Loucy (cell line): ENCODE results near the gene PDGFD.

Experiments used
- H2AFZ ChIP-seq: fragments of 200-600 bp; sonication (generic); 2 replicates; pipeline ENCODE4 v1.6.0; 2016; ENCODE audit warnings: antibody characterized with exemption, mild to moderate bottlenecking, low read length, moderate library complexity
- H3F3A ChIP-seq: fragments of 200-600 bp; 2 replicates; pipeline ENCODE4 v1.6.0; 2016; ENCODE audit warnings: antibody characterized with exemption, low read depth, mild to moderate bottlenecking
- H3K27me3 ChIP-seq: fragments of 200-600 bp; sonication (generic); 2 replicates; pipeline ENCODE4 v1.6.1; 2014; ENCODE audit warnings: low read length, mild to moderate bottlenecking; ENCODE audit not compliant: insufficient read depth, poor library complexity, severe bottlenecking
- H3K36me3 ChIP-seq: fragments of 200-600 bp; sonication (generic); 2 replicates; pipeline ENCODE4 v1.6.1; 2016; ENCODE audit warnings: low read length; ENCODE audit not compliant: insufficient read depth
- H3K4me1 ChIP-seq: fragments of 200-600 bp; sonication (generic); 2 replicates; pipeline ENCODE4 v1.5.1; 2014; ENCODE audit warnings: low read length, mild to moderate bottlenecking; ENCODE audit not compliant: insufficient read depth, poor library complexity, severe bottlenecking
- H3K4me2 ChIP-seq: fragments of 200-600 bp; sonication (generic); 2 replicates; pipeline ENCODE4 v1.6.0; 2014; ENCODE audit warnings: antibody characterized with exemption, low read length, low read depth, mild to moderate bottlenecking; ENCODE audit not compliant: poor library complexity, severe bottlenecking
- H3K4me3 ChIP-seq: fragments of 200-600 bp; sonication (generic); 2 replicates; pipeline ENCODE4 v1.5.1; 2014; ENCODE audit warnings: low read length, mild to moderate bottlenecking, mixed read lengths; ENCODE audit not compliant: poor library complexity, severe bottlenecking
- H3K79me2 ChIP-seq: fragments of 200-600 bp; sonication (generic); 2 replicates; pipeline ENCODE4 v1.6.1; 2014; ENCODE audit warnings: low read length; ENCODE audit not compliant: insufficient read depth
- H3K9ac ChIP-seq: fragments of 200-600 bp; sonication (generic); 2 replicates; pipeline ENCODE4 v1.6.0; 2014; ENCODE audit warnings: mild to moderate bottlenecking, low read depth, low read length, moderate library complexity; ENCODE audit not compliant: poor library complexity, severe bottlenecking
- H3K9me2 ChIP-seq: fragments of 200-600 bp; sonication (generic); replicated peaks from 2 replicates; pipeline ENCODE4 v1.6.1; 2016; ENCODE audit warnings: low read depth, low read length, mixed read lengths
- H3K9me3 ChIP-seq: fragments of 200-600 bp; sonication (generic); 2 replicates; pipeline ENCODE4 v1.6.1; 2014; ENCODE audit warnings: mild to moderate bottlenecking, antibody characterized with exemption, low read length, low read depth; ENCODE audit not compliant: insufficient read depth
- H4K20me1 ChIP-seq: fragments of 200-600 bp; sonication (generic); 2 replicates; pipeline ENCODE4 v1.6.0; 2014; ENCODE audit warnings: antibody characterized with exemption, low read length, mild to moderate bottlenecking; ENCODE audit not compliant: insufficient read depth, poor library complexity, severe bottlenecking
- EZH2phosphoT487 ChIP-seq: fragments of 200-600 bp; IDR thresholded peaks from 2 replicates; pipeline ENCODE4 v1.6.1; 2018; ENCODE audit warnings: antibody characterized with exemption, mild to moderate bottlenecking, moderate library complexity, borderline replicate concordance
- TF ChIP-seq, protein P1 (sequence below): fragments of 200-600 bp; sonication (generic); conservative IDR thresholded peaks from 2 replicates; pipeline ENCODE4 v1.5.1; 2014; ENCODE audit warnings: mild to moderate bottlenecking, antibody characterized with exemption, low read length

PDGFD gene

DNA sequence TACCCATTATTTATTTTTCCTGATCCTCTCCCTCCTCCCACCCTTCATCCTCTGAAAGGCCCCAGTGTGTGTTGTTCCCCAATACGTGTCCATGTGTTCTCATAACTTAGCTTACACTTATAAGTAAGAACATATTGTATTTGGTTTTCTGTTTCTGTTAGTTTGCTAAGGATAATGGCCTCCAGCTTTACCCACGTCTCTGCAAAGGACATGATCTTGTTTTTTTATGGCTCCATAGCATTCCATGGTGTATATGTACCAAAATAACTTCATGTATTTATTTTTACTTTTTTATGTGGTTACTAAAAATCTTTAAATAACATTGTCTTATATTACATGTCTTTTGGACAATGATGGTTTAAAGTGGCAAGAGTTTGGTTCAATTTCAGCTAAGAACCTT is 15.2 kb downstream of the PDGFD start:
- no peaks in the 10 kb centered on the region for H3K36me3 ChIP-seq
- H3K9me3 ChIP-seq = no peaks in the 10 kb centered on the region
- no peak overlapping the region for H3K4me2 ChIP-seq
- no peak overlapping the region for H2AFZ ChIP-seq
- H3K9me2 ChIP-seq = no peaks in the 10 kb centered on the region
- no peak overlapping the region for H3K4me3 ChIP-seq
- H3K9ac ChIP-seq = no peak overlapping the region
- H3K4me1 ChIP-seq = peaks cover 20% of the 10 kb centered on the region
- no peaks in the 10 kb centered on the region for H4K20me1 ChIP-seq
- no peaks in the 10 kb centered on the region for H3K27me3 ChIP-seq
- TF ChIP-seq, protein P1, sequence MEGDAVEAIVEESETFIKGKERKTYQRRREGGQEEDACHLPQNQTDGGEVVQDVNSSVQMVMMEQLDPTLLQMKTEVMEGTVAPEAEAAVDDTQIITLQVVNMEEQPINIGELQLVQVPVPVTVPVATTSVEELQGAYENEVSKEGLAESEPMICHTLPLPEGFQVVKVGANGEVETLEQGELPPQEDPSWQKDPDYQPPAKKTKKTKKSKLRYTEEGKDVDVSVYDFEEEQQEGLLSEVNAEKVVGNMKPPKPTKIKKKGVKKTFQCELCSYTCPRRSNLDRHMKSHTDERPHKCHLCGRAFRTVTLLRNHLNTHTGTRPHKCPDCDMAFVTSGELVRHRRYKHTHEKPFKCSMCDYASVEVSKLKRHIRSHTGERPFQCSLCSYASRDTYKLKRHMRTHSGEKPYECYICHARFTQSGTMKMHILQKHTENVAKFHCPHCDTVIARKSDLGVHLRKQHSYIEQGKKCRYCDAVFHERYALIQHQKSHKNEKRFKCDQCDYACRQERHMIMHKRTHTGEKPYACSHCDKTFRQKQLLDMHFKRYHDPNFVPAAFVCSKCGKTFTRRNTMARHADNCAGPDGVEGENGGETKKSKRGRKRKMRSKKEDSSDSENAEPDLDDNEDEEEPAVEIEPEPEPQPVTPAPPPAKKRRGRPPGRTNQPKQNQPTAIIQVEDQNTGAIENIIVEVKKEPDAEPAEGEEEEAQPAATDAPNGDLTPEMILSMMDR = no peak
- no peak for TF ChIP-seq EZH2phosphoT487
- no peaks in the 10 kb centered on the region for H3K79me2 ChIP-seq
- peaks cover 4% of the 10 kb centered on the region; the same call in 1 of the 2 replicates for H3F3A ChIP-seq

DNA sequence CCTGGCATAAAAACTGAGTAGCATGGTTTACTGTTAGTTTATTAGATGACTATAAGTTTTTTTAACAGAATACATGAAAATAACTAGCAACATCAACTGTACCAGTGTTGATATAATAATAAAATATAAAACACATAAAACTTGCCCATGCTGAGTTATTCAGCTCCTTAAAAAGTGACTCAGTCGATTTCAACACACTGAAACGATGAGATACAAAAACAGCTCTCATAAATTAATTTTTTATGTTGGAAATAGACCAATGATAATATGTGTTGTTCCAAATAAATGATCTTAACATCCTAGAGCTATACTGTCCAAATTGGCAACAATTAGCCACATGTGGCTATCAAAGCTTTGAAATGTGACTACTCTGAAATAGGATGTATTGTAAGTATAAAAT is 15.9 kb downstream of the PDGFD start:
- Histone ChIP-seq H3F3A (peaks cover 4% of the 10 kb centered on the region; the same call in 1 of the 2 replicates), H3K4me2 (no peak overlapping the region), H3K79me2 (no peaks in the 10 kb centered on the region), H3K4me3 (no peak overlapping the region), H3K36me3 (no peaks in the 10 kb centered on the region), H4K20me1 (no peaks in the 10 kb centered on the region), H3K27me3 (no peaks in the 10 kb centered on the region), H2AFZ (no peak overlapping the region), H3K9me3 (no peaks in the 10 kb centered on the region), H3K9me2 (no peaks in the 10 kb centered on the region), H3K4me1 (peaks cover 14% of the 10 kb centered on the region), H3K9ac (no peak overlapping the region)
- TF ChIP-seq, protein P1 = no peak
- no peak for TF ChIP-seq EZH2phosphoT487

DNA sequence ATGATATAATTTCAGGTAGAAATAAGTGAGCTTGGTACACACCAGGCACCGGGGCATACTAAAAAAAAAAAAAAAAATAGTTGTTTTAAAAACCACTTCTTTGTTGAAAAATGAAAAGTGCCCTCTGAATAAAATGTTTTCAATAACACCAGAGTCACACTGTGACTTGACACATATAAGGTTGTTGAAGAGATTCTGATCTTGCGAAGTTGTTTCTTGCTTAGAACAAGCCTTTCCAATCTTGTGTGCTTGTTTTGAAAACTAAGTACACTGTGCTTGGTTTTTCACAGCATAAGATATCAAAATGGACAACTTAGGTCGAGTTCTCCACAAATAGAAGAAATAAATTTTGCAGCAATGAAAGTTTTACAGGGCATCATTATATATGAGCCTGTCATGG is 17.0 kb downstream of the PDGFD start:
- no peak overlapping the region; the same call in 1 of the 2 replicates for H2AFZ ChIP-seq
- H3K9me3 ChIP-seq = no peaks in the 10 kb centered on the region
- H3K4me1 ChIP-seq = peaks cover 6% of the 10 kb centered on the region
- H3K36me3 ChIP-seq = no peaks in the 10 kb centered on the region
- no peak overlapping the region for H3K4me3 ChIP-seq
- H3F3A ChIP-seq = peaks cover 3% of the 10 kb centered on the region; the same call in 1 of the 2 replicates
- H3K27me3 ChIP-seq = no peaks in the 10 kb centered on the region
- H3K9ac ChIP-seq = no peak overlapping the region
- TF ChIP-seq EZH2phosphoT487 = no peak
- TF ChIP-seq, protein P1 = no peak
- no peaks in the 10 kb centered on the region for H3K79me2 ChIP-seq
- no peaks in the 10 kb centered on the region for H3K9me2 ChIP-seq
- H3K4me2 ChIP-seq = no peak overlapping the region
- H4K20me1 ChIP-seq = no peaks in the 10 kb centered on the region
